Measurements from ENCODE around the gene CDH26.

Gene CDH26

DNA sequence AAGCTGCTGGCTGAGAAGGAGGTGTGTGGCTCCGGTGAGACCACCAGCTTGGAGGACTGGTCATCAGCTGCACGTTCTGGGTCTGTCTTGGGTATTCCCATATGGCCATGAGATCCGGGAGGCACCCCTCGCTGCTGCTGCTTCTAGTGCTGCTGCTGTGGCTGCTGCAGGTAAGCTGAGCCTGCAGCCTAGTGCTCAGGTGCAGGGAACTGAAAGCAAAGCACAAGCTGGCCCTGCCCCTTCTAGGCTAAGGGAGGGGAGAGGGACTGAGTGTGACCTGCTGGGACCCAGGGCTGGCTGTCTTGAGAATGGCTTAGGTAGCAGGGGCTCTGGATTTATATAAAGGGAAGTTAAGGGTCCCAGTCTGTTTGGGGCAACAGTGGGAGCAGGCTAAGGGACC lies 403 bp downstream of the CDH26 start:
- H3K9ac ChIP-seq (ENCODE audit: low read length): no peak overlapping the region
- no peaks in the 10 kb centered on the region for H3K27me3 ChIP-seq (ENCODE audit: low read depth, low read length)
- H3K9me3 ChIP-seq (ENCODE audit: insufficient read depth, low read length): no peaks in the 10 kb centered on the region
- no peak for TF ChIP-seq EZH2phosphoT487 (IDR thresholded peaks at IDR 0.05; ENCODE audit: low read depth)
- TF ChIP-seq, protein P1, sequence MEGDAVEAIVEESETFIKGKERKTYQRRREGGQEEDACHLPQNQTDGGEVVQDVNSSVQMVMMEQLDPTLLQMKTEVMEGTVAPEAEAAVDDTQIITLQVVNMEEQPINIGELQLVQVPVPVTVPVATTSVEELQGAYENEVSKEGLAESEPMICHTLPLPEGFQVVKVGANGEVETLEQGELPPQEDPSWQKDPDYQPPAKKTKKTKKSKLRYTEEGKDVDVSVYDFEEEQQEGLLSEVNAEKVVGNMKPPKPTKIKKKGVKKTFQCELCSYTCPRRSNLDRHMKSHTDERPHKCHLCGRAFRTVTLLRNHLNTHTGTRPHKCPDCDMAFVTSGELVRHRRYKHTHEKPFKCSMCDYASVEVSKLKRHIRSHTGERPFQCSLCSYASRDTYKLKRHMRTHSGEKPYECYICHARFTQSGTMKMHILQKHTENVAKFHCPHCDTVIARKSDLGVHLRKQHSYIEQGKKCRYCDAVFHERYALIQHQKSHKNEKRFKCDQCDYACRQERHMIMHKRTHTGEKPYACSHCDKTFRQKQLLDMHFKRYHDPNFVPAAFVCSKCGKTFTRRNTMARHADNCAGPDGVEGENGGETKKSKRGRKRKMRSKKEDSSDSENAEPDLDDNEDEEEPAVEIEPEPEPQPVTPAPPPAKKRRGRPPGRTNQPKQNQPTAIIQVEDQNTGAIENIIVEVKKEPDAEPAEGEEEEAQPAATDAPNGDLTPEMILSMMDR (IDR thresholded peaks at IDR 0.05; ENCODE audit: low read depth, low read length): no peak
- H3K27ac ChIP-seq (ENCODE audit: low read length): no peak overlapping the region
- H4K20me1 ChIP-seq (ENCODE audit: insufficient read depth, low read length): no peaks in the 10 kb centered on the region
- H3K36me3 ChIP-seq (replicated peaks; ENCODE audit: low read depth, low read length): no peaks in the 10 kb centered on the region
- H3K79me2 ChIP-seq (ENCODE audit: low read length): no peaks in the 10 kb centered on the region
- H3K4me2 ChIP-seq (ENCODE audit: low read length): no peak overlapping the region
- H2AFZ ChIP-seq (ENCODE audit: low read depth, low read length): no peak overlapping the region
- no peak overlapping the region for H3K4me3 ChIP-seq (ENCODE audit: low read length)
- H3K4me1 ChIP-seq (ENCODE audit: low read length): no peaks in the 10 kb centered on the region

DNA sequence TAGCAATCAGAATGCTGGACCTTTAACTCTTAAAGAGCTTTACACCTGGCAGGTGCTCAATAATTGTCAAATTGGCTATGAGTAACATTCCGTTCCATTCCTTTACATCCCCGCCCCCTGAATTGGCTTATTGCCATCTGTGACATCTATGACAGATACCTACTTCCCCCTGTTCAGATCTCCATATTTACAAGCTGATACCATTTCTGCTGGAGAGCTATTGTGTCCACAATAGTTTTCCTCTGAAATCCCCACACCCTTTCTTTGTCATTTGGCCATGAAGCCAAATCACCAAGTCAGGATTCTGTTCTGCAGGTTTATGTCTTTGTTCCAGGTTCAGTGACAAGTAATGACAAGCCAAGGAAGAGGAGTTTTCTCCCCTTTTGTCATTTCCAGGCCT lies 3.2 kb downstream of the CDH26 start:
- no peaks in the 10 kb centered on the region for H3K4me1 ChIP-seq (ENCODE audit: low read length)
- no peak overlapping the region for H2AFZ ChIP-seq (ENCODE audit: low read depth, low read length)
- H3K4me2 ChIP-seq (ENCODE audit: low read length): no peak overlapping the region
- no peak overlapping the region for H3K4me3 ChIP-seq (ENCODE audit: low read length)
- no peaks in the 10 kb centered on the region for H3K36me3 ChIP-seq (replicated peaks; ENCODE audit: low read depth, low read length)
- no peaks in the 10 kb centered on the region for H3K9me3 ChIP-seq (ENCODE audit: insufficient read depth, low read length)
- H3K27ac ChIP-seq (ENCODE audit: low read length): no peak overlapping the region
- no peak overlapping the region for H3K9ac ChIP-seq (ENCODE audit: low read length)
- H4K20me1 ChIP-seq (ENCODE audit: insufficient read depth, low read length): no peaks in the 10 kb centered on the region
- TF ChIP-seq EZH2phosphoT487 (IDR thresholded peaks at IDR 0.05; ENCODE audit: low read depth): no peak
- TF ChIP-seq, protein P1 (IDR thresholded peaks at IDR 0.05; ENCODE audit: low read depth, low read length): no peak
- H3K79me2 ChIP-seq (ENCODE audit: low read length): no peaks in the 10 kb centered on the region
- H3K27me3 ChIP-seq (ENCODE audit: low read depth, low read length): no peaks in the 10 kb centered on the region

DNA sequence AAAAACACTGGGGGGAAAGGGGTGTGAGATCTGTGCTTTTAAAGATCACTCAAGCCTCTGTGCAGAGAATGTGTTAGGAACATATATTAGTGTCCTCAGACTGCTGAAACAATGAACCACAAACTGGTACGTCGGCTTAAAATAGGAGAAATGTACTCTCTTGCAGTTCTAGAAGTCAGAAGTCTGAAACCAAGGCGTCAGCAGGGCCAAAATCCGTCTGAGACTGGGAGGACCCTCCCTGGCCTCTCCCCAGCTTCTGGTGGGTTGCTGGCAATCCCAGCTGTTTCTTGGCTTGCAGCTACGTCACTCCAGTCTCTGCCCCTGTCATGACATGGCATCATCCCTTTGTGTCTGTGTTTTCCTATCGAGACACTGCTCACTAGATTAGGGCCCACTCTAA lies 3.9 kb downstream of the CDH26 start:
- Histone ChIP-seq H3K27me3 (ENCODE audit: low read depth, low read length) (no peaks in the 10 kb centered on the region), H3K27ac (ENCODE audit: low read length) (no peak overlapping the region), H3K9ac (ENCODE audit: low read length) (no peak overlapping the region), H4K20me1 (ENCODE audit: insufficient read depth, low read length) (no peaks in the 10 kb centered on the region), H3K4me2 (ENCODE audit: low read length) (no peak overlapping the region), H3K4me1 (ENCODE audit: low read length) (no peaks in the 10 kb centered on the region), H3K9me3 (ENCODE audit: insufficient read depth, low read length) (no peaks in the 10 kb centered on the region), H2AFZ (ENCODE audit: low read depth, low read length) (no peak overlapping the region), H3K79me2 (ENCODE audit: low read length) (no peaks in the 10 kb centered on the region), H3K36me3 (replicated peaks; ENCODE audit: low read depth, low read length) (no peaks in the 10 kb centered on the region), H3K4me3 (ENCODE audit: low read length) (no peak overlapping the region)
- TF ChIP-seq, protein P1 (IDR thresholded peaks at IDR 0.05; ENCODE audit: low read depth, low read length): no peak
- TF ChIP-seq EZH2phosphoT487 (IDR thresholded peaks at IDR 0.05; ENCODE audit: low read depth): no peak

DNA sequence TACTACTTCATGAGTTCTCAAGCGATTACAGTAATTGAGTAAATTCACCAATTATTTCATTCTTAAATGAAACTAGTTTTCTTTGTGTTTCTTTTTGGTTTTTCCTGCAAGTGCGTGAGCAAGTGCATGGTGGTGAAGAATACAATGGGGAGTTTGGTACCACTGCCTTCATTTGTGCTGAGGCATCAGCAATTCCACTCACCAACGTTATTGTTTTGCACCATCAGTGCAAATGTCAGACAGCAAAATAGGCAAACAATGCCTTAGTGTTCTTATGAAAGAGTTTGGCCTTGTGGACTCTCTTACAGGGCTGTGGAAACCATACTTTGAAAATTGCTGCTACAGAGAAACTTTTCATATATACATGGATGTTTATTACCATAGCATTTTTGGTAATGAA lies 8.2 kb downstream of the CDH26 start:
- Histone ChIP-seq H3K79me2 (ENCODE audit: low read length) (no peaks in the 10 kb centered on the region), H3K4me2 (ENCODE audit: low read length) (no peak overlapping the region), H3K9me3 (ENCODE audit: insufficient read depth, low read length) (no peaks in the 10 kb centered on the region), H3K4me1 (ENCODE audit: low read length) (no peaks in the 10 kb centered on the region), H3K27ac (ENCODE audit: low read length) (no peak overlapping the region), H4K20me1 (ENCODE audit: insufficient read depth, low read length) (no peaks in the 10 kb centered on the region), H3K27me3 (ENCODE audit: low read depth, low read length) (no peaks in the 10 kb centered on the region), H3K36me3 (replicated peaks; ENCODE audit: low read depth, low read length) (no peaks in the 10 kb centered on the region), H3K9ac (ENCODE audit: low read length) (no peak overlapping the region), H2AFZ (ENCODE audit: low read depth, low read length) (no peak overlapping the region), H3K4me3 (ENCODE audit: low read length) (no peak overlapping the region)
- TF ChIP-seq EZH2phosphoT487 (IDR thresholded peaks at IDR 0.05; ENCODE audit: low read depth): no peak
- TF ChIP-seq, protein P1 (IDR thresholded peaks at IDR 0.05; ENCODE audit: low read depth, low read length): no peak
